HepG2 (cell line): ENCODE measurements around the gene GPLD1. TPM values are rescaled to one million over a fixed set of nuclear protein-coding genes. Genes with fewer than 3 reads are reported as not detected.

Experiments
- DMAP1 ChIP-seq: IDR thresholded peaks from 2 replicates; pipeline ENCODE4 v1.6.1; 2016
- NFIB ChIP-seq: sonication (generic); formaldehyde crosslinking; IDR thresholded peaks from 2 replicates; pipeline ENCODE4 v1.9.0; 2021; ENCODE audit warnings: missing genetic modification reagents, mild to moderate bottlenecking, borderline replicate concordance
- RXRB ChIP-seq: IDR thresholded peaks from 2 replicates; pipeline ENCODE4 v1.6.1; 2016; ENCODE audit warnings: borderline replicate concordance, missing genetic modification reagents, missing compliant biosample characterization
- SSRP1 ChIP-seq: IDR thresholded peaks from 2 replicates; pipeline ENCODE4 v1.6.1; 2016; ENCODE audit warnings: control low read depth
- ZC3H13 ChIP-seq: sonication (generic); formaldehyde crosslinking; IDR thresholded peaks from 2 replicates; pipeline ENCODE4 v1.8.1; 2023; ENCODE audit warnings: mild to moderate bottlenecking, missing genetic modification reagents, moderate library complexity
- ZEB1 ChIP-seq: IDR thresholded peaks from 2 replicates; pipeline ENCODE4 v1.6.1; 2012; ENCODE audit warnings: mild to moderate bottlenecking, low read depth, inconsistent platforms; ENCODE audit not compliant: insufficient replicate concordance
- ZNF138 ChIP-seq: sonication (generic); formaldehyde crosslinking; IDR thresholded peaks from 2 replicates; pipeline ENCODE4 v1.5.0; 2020; ENCODE audit warnings: mild to moderate bottlenecking, low read depth, missing genetic modification reagents
- ZNF263 ChIP-seq: sonication (generic); formaldehyde crosslinking; IDR thresholded peaks from 2 replicates; pipeline ENCODE4 v1.4.0; 2020; ENCODE audit warnings: missing genetic modification reagents
- ZNF530 ChIP-seq: sonication (generic); formaldehyde crosslinking; IDR thresholded peaks from 2 replicates; pipeline ENCODE4 v1.5.0; 2020; ENCODE audit warnings: low read depth, mild to moderate bottlenecking, missing genetic modification reagents
- ZNF644 ChIP-seq: IDR thresholded peaks from 2 replicates; pipeline ENCODE4 v1.6.1; 2016; ENCODE audit warnings: low read depth
- ZNF776 ChIP-seq: sonication (generic); formaldehyde crosslinking; IDR thresholded peaks from 2 replicates; pipeline ENCODE4 v1.4.0; 2020; ENCODE audit warnings: mild to moderate bottlenecking, missing genetic modification reagents
- ZSCAN31 ChIP-seq: sonication (generic); formaldehyde crosslinking; IDR thresholded peaks from 2 replicates; pipeline ENCODE4 v1.5.0; 2020; ENCODE audit warnings: low read depth, mild to moderate bottlenecking, missing genetic modification reagents
- polyA plus RNA-seq, 8 experiments: library from polyadenylated mRNA; depleted of rRNA in 3 of 8; stranded (reverse) in 7 of 8; unstranded in 1 of 8; fragments of >200 nt; fragmentation: Illumina TruSeq in 4 of 8; extraction: Trizol in 4 of 8; gene quantifications; 2 replicates each; pipeline versions ENCODE4 v1.2.1 to v1.2.3, GENCODE V29; 2011 to 2016; ENCODE audit warnings: low read depth in 4 of 8, missing spikeins in 1 of 8, mixed read lengths in 1 of 8; ENCODE audit not compliant: insufficient read depth in 1 of 8
- total RNA-seq, 5 experiments: library from RNA; depleted of rRNA; stranded (reverse); fragments of >200 nt; fragmentation: Illumina TruSeq; extraction: Trizol; gene quantifications; 2 replicates each; pipeline ENCODE4 v1.2.3, GENCODE V29; 2016; ENCODE audit warnings: low read depth in 1 of 5
- TF ChIP-seq, protein P1 (sequence below): sonication (generic); formaldehyde crosslinking; conservative IDR thresholded peaks from 2 replicates; pipeline ENCODE4 v1.4.0; 2020; ENCODE audit warnings: missing genetic modification reagents
- TF ChIP-seq, protein P2 (sequence below): sonication (generic); formaldehyde crosslinking; IDR thresholded peaks from 2 replicates; pipeline ENCODE4 v1.4.0; 2020; ENCODE audit warnings: mild to moderate bottlenecking, missing genetic modification reagents
- TF ChIP-seq, protein P3 (sequence below), 2 experiments: sonication (generic) in 1 of 2; formaldehyde crosslinking in 1 of 2; IDR thresholded peaks; 2 replicates each; pipeline versions ENCODE4 v1.4.0 to v1.6.1; 2016 to 2020; ENCODE audit warnings: borderline replicate concordance in 1 of 2, low read depth in 1 of 2, mild to moderate bottlenecking in 1 of 2, missing genetic modification reagents in 1 of 2

Gene GPLD1
- total and polyA plus RNA-seq, 2 of the 13 experiments (the other 11 are each of a cell fraction or from before 2014, with no cell fraction given) = 6.2 to 7.6 TPM

DNA sequence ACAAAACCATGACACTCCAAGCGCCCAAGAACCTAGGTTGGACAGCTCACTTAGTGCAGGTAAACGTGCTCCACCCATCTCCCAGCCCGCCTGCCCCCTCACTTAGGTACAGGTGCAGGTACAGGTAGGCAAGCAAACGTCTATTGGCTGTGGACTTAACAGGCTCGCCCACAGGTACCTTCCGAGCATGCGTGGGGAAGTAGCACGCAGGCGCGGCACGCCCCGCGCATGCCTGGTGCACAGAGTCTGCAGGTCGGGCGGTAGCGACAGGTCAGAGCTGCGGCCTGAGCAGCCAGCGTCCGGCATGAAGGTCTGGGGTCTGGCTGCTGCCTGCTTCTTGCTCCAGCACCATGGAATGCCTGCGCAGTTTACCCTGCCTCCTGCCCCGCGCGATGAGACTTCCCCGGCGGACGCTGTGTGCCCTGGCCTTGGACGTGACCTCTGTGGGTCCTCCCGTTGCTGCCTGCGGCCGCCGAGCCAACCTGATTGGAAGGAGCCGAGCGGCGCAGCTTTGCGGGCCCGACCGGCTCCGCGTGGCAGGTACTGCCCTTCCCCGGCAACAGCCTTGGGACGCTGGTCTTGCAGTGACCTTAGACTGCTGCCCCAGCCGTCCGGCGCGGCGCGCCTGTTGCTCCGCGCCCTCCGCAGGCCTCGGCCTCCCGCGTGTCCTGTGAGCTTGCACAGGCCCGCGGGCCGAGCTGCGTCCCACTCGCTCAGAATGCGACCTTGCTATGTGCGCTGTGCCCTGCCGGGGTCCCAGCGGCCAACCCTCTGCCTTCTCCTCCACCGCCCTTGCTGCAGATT lies 86.5 kb downstream of the GPLD1 start, which contains the start of gene MRS2 (continued):
- TF ChIP-seq SSRP1 (CRISPR knock-in tag) (peak; percentile 78; the same call in 1 of the 2 replicates), ZC3H13 (CRISPR knock-in tag) (peak; percentile 97), ZEB1 (peak; percentile 100), ZNF263 (CRISPR knock-in tag) (peak; percentile 48; the same call in 1 of the 2 replicates), ZNF530 (CRISPR knock-in tag) (peak; percentile 64; the same call in 1 of the 2 replicates), RXRB (CRISPR knock-in tag) (peak; percentile 58), NFIB (CRISPR knock-in tag) (no peak), ZNF644 (0 out of 2 replicates have a peak, but pooled peaks have one; percentile 26), ZSCAN31 (CRISPR knock-in tag) (peak; percentile 100), ZNF776 (peak; percentile 96; the same call in 1 of the 2 replicates), ZNF138 (CRISPR knock-in tag) (peak; percentile 97), DMAP1 (peak; percentile 85; the same call in 1 of the 2 replicates)
- TF ChIP-seq, protein P1, sequence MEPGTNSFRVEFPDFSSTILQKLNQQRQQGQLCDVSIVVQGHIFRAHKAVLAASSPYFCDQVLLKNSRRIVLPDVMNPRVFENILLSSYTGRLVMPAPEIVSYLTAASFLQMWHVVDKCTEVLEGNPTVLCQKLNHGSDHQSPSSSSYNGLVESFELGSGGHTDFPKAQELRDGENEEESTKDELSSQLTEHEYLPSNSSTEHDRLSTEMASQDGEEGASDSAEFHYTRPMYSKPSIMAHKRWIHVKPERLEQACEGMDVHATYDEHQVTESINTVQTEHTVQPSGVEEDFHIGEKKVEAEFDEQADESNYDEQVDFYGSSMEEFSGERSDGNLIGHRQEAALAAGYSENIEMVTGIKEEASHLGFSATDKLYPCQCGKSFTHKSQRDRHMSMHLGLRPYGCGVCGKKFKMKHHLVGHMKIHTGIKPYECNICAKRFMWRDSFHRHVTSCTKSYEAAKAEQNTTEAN (CRISPR knock-in tag) = peak; percentile 72; the same call in 1 of the 2 replicates
- TF ChIP-seq, protein P2, sequence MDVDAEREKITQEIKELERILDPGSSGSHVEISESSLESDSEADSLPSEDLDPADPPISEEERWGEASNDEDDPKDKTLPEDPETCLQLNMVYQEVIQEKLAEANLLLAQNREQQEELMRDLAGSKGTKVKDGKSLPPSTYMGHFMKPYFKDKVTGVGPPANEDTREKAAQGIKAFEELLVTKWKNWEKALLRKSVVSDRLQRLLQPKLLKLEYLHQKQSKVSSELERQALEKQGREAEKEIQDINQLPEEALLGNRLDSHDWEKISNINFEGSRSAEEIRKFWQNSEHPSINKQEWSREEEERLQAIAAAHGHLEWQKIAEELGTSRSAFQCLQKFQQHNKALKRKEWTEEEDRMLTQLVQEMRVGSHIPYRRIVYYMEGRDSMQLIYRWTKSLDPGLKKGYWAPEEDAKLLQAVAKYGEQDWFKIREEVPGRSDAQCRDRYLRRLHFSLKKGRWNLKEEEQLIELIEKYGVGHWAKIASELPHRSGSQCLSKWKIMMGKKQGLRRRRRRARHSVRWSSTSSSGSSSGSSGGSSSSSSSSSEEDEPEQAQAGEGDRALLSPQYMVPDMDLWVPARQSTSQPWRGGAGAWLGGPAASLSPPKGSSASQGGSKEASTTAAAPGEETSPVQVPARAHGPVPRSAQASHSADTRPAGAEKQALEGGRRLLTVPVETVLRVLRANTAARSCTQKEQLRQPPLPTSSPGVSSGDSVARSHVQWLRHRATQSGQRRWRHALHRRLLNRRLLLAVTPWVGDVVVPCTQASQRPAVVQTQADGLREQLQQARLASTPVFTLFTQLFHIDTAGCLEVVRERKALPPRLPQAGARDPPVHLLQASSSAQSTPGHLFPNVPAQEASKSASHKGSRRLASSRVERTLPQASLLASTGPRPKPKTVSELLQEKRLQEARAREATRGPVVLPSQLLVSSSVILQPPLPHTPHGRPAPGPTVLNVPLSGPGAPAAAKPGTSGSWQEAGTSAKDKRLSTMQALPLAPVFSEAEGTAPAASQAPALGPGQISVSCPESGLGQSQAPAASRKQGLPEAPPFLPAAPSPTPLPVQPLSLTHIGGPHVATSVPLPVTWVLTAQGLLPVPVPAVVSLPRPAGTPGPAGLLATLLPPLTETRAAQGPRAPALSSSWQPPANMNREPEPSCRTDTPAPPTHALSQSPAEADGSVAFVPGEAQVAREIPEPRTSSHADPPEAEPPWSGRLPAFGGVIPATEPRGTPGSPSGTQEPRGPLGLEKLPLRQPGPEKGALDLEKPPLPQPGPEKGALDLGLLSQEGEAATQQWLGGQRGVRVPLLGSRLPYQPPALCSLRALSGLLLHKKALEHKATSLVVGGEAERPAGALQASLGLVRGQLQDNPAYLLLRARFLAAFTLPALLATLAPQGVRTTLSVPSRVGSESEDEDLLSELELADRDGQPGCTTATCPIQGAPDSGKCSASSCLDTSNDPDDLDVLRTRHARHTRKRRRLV (CRISPR knock-in tag) = no peak; the same call in 1 of the 2 replicates
- TF ChIP-seq, protein P3, sequence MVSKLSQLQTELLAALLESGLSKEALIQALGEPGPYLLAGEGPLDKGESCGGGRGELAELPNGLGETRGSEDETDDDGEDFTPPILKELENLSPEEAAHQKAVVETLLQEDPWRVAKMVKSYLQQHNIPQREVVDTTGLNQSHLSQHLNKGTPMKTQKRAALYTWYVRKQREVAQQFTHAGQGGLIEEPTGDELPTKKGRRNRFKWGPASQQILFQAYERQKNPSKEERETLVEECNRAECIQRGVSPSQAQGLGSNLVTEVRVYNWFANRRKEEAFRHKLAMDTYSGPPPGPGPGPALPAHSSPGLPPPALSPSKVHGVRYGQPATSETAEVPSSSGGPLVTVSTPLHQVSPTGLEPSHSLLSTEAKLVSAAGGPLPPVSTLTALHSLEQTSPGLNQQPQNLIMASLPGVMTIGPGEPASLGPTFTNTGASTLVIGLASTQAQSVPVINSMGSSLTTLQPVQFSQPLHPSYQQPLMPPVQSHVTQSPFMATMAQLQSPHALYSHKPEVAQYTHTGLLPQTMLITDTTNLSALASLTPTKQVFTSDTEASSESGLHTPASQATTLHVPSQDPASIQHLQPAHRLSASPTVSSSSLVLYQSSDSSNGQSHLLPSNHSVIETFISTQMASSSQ (IDR thresholded peaks at IDR 0.05; ENCODE audit: low read depth) = no peak
- TF ChIP-seq, protein P3 (CRISPR knock-in tag; IDR thresholded peaks at IDR 0.05; ENCODE audit: borderline replicate concordance) = peak; percentile 90
